COLO668 (cell line): Measurements from ENCODE around the gene ADSS1.

ENCODE experiments used
- DNase-seq: peaks from one replicate; lab custom pipeline; 2025; ENCODE audit not compliant: unreplicated experiment; lab: John Stamatoyannopoulos, UW

Gene ADSS1

GRCh38 chr14:104768437-104769323 is 44.7 kb downstream of the ADSS1 start:
- DNase-seq: peak; percentile 86

GRCh38 chr14:104769324-104770071 is 45.5 kb downstream of the ADSS1 start:
- no peak for DNase-seq

- no peak for DNase-seq
These were observed 46.1 kb downstream of the ADSS1 start for GRCh38 chr14:104770072-104770579.

GRCh38 chr14:104770851-104771272 is 46.8 kb downstream of the ADSS1 start:
- DNase-seq: peak; percentile 26

- no peak for DNase-seq
These were observed 47.3 kb downstream of the ADSS1 start for GRCh38 chr14:104771374-104771773.

- no peak for DNase-seq
These were observed 48.1 kb downstream of the ADSS1 start for GRCh38 chr14:104771918-104772706.

GRCh38 chr14:104772707-104773504 is 48.9 kb downstream of the ADSS1 start:
- DNase-seq: no peak

- no peak for DNase-seq
These were observed 49.8 kb downstream of the ADSS1 start for GRCh38 chr14:104773505-104774452.

- DNase-seq: no peak
These were observed 50.5 kb downstream of the ADSS1 start for GRCh38 chr14:104774453-104775072.

- DNase-seq: no peak
These were observed 51.1 kb downstream of the ADSS1 start for GRCh38 chr14:104775073-104775489.

- no peak for DNase-seq
These were observed 52.5 kb downstream of the ADSS1 start for GRCh38 chr14:104776481-104776880.

- DNase-seq: no peak
These were observed 53.2 kb downstream of the ADSS1 start for GRCh38 chr14:104776961-104777807.

- DNase-seq: no peak
These were observed 53.8 kb downstream of the ADSS1 start for GRCh38 chr14:104777808-104778249.

- no peak for DNase-seq
These were observed 54.8 kb downstream of the ADSS1 start for GRCh38 chr14:104778694-104779331.

- no peak for DNase-seq
These were observed 55.9 kb downstream of the ADSS1 start for GRCh38 chr14:104779776-104780512.

- DNase-seq: no peak
These were observed 56.5 kb downstream of the ADSS1 start for GRCh38 chr14:104780513-104781030.
